T-helper 9 cell (primary cell): ENCODE data around the gene CPT1B.
"Not testable (repeated sequence)": the region's sequence is repeated elsewhere in the genome, so short reads cannot be mapped to it uniquely, and the experiment has no call there.

ENCODE experiments used
- DNase-seq: peaks from one replicate; pipeline ENCODE4 v3.0.0-alpha.2; 2020

The CPT1B gene

DNA sequence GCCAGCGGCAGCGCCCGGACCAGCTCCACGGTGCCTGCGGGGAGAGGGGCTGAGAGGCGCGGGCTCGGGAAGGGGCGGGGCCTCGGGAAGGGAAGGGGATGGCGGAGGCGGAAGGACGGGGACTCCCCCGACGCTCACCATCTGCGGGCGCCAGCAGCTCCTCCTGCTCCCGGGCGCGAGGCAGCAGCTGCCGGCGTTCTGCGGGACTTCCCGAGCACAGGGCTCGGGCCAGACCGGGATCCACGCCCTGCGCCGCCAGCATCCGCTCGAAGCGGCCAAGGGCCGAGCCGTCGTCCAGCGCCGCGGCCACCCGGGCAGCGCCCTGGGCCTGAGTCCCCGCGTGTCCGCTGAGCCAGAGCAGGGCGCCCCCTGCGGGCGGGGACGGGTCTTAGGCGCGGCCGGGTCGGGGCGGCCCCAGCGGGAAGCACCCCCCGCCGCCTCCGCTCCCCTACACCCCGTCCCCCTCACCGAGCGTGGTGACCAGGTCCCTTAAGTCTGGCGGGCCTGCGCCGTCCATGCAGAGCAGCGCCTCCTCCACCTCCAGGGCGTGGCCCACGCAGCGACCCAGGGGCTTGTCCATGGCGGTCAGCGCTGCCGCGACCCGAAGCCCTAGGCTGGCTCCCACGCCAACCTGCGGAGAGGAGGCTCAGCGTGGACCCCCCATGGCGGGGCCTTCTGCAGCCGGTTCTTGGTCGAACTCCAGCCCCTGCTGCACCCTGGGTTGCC is 52.0 kb downstream of the CPT1B start:
- peak; percentile 78 for DNase-seq

DNA sequence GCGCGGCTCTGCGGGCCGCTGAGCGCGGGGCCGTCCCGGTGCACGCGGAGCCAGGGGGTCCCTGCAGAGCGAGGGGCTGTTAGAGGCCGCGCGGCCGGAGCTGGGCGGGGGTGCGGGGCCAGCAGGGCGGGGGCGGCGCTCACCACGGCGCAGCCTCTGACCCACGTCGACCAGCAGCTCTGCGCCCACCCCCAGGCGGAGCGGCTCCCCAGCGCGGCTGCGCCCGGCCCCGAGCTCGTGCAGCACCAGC is 52.4 kb downstream of the CPT1B start:
- DNase-seq = no peak

DNA sequence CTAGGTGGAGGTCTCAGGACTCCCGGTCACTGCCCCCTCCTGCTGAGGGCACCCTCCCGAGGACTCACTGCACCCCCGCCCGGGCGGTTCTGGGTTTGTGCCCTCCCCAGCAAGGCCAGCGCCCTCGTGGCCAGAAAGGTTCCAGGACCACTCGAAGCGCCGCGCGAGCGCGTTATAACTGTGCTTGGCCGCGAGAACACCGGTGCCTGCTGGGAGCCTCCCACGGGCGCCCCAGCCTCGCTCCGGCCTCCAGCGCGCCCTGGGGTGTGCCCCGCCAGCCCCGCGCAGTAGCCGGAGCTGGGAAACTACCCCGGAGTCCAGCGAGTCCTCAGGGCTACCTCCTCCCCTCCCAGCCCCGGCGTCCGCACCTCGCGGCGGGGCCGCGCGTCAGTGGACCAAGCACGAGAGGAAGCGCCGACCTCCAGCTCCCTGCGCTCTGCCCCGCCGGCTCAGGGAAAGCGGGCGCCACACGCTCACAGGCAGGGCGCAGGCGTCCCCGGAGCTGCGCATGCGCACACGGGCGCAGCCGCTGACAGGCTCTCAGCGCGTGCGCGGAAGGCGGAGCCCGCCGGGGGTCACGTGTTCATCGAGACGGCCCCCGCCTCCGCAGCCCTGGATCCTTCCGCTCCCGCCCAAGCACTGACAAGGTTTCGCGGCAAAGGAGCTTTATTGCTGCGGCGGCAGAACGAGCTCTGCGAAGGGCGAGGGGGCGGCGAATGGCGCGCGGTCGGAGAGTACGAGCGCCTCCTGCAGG is 52.9 kb downstream of the CPT1B start, which contains the start of gene SCO2:
SCO2 (minus strand) TSS at position 495 of the 754 bp plus-strand sequence. CDS start 1,187 bp downstream, outside the sequence.
- peak; percentile 95 for DNase-seq

DNA sequence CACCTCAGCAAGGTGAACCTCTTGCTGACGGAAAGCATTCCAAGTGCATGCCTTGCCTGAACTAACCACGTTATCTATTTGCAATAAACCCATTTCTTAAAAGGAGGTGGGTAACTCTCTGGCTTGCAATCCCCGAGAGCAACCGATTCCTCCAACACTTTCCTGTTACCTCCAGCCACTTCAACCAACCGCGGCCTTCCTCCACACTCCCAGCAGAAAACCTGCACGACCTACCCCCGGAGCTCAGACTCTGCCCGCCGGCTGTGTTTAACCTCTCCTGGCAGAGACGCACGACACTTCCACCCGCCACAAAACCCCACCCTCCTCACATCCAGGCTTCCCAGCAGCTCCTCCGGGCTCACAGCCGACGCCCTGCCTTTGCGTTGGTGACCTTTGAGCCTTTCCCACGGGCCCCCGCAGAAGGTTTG is 53.5 kb downstream of the CPT1B start:
- no peak for DNase-seq

DNA sequence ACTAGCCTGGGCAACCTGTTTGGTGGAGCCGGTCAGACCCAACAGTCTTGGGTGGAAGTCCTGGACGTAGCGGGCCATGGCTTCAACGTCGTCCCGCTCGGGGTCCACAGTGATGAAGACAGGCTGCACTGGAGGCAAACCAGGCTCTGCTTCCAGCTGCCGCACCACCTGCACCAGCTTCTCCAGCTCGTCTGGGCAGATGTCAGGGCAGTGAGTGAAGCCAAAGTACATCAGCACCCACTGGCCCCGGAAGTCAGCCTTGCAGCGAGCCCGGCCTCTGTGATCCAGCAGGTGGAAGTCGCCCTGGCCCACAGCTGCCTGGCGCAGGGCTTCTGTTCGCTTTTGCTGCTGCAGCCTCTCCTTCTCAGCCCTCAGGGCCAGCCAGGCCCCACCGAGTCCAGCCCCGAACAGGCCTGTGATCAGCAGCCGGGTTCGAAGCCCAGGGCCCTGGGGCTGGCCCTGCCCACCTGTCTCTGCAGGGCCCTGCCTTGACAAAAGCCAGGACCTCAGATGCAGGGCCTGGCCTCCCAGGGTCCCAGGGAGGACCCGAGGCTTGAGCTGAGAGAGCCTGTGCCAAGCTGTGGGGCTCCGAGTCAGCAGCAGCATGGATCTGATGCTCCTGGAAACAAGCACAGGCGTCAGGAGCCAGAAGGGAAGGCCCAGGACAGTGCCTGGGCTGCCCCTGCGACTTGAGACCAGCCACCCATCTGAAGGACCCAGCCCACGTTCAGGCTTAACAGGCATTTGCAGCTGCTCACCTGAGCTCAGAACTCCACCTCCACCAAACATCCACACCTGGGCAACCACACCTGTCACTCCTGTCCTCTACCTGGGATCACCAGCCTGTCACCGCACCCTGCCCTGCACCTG is 54.2 kb downstream of the CPT1B start:
- DNase-seq = no peak

DNA sequence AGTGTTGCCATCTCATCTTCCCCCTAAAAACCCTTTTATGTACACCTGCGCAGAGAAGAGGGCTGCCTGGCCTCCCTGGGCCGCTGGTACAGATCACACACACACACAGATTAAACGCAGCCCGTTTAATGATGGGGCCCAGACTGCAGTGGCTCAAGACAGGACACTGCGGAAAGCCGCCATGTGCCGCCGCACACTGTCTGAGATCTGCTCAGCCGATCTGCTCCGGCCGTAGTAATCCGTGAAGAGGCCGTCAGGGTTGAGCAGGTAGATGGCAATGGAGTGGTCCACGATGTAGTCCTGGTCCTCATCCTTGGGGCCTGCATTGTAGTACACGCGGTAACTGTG is 54.8 kb downstream of the CPT1B start:
- no peak for DNase-seq

DNA sequence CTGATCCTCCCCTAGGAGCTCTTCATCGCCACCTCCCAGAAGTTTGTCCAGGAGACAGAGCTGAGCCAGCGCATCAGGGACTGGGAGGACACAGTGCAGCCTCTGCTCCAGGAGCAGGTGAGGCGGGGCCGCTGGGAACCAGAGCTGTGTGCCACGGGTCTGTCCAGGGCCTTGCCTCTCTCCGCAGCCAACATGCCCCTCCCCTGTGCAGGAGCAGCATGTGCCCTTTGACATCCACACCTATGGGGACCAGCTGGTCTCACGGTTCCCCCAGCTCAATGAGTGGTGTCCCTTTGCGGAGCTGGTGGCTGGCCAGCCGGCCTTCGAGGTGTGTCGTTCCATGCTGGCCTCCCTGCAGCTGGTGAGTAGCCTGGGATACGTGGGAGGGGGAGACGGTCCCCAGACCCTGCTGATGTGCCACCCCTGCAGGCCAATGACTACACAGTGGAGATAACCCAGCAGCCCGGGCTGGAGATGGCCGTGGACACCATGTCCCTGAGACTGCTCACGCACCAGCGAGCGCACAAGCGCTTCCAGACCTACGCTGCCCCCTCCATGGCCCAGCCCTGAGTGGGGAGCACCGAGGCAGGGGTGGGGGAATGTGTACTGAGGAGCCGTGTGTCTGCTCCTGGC is 55.3 kb downstream of the CPT1B start:
- no peak for DNase-seq

DNA sequence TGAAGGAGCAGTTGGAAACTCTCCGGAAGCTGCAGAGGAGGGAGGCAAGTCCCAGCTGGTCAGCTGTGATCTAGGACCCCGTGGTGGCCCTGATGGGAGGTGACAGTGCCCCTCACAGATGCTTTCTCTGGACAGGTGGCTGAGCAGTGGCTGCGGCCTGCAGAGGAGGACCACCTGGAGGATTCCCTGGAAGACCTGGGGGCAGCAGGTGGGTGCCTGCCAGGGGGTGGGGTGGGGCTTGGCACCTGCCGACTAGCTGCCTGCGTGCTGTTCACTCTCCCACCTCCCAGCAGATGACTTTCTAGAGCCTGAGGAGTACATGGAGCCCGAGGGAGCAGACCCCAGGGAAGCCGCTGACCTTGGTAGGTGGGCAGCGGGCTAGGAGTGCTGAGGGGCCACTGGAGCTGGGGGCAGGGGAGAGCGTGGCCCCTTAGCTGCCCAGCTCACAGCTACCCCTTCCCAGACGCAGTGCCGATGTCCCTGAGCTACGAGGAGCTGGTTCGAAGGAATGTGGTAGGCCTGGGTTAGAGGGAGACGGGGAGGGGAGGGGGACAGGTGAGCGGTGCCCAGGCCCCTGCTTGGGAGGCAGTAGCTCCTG is 55.9 kb downstream of the CPT1B start:
- no peak for DNase-seq

DNA sequence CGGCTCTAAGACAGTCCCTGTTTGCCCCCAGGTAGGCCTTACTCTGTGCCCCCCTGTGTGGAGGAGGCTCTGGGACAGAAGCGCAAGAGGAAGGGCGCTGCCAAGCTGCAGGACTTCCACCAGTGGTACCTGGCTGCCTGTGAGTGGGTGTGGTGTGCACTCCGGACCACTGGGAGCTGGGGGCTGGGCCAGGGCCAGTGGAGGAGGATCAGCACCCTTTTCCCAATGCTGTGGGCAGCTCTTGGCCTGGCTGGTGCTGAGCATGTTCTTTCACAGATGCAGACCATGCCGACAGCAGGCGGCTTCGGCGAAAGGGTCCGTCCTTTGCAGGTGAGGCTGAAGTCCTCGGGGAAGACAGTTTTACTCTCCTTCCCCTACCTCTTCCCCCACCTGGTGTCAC is 56.5 kb downstream of the CPT1B start:
- DNase-seq = no peak

DNA sequence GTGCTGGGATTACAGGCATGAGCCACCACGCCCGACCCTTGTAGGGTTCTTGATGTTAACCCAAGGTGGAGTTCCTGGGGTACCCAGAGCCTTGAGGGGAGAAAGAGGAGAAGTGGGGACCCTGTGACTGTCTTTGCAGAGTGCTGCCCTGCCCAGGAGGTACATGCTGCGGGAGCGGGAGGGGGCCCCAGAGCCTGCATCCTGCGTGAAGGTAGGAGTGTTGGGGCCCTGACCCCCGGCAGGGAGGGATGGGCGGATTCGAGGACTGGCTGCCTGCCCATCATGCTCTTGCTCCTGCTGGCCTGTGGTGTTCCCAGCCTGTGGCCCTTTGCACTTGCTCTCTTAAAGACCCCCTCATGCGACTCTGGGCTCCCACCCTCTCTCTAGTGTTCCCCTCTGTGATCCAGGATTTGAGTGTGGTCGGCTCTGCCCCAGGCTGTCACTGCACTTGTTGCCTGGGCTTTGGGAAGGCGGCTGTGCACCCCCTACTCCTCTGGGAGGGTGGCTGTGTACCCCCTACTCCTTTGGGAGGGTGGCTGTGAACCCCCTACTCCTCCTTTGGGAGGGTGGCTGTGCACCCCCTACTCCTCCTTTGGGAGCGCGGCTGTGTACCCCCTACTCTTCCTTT is 57.3 kb downstream of the CPT1B start:
- DNase-seq = no peak

DNA sequence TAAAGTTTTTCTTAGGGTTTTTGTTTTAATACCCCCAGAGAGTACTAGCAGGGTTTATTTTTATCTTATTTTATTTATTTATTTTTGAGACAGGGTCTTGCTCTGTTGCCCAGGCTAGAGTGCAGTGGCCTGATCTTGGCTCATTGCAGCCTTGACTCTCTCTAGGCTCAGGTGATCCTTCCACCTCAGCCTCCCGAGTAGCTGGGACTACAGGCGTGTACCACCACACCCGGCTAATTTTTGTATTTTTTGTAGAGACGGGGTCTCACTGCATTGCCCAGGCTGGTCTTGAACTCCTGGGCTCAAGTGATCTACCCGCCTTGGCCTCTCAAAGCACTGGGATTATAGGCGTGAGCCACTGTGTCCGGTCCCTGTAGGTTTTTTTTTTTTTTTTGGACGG is 58.0 kb downstream of the CPT1B start:
- DNase-seq = not testable (repeated sequence)

DNA sequence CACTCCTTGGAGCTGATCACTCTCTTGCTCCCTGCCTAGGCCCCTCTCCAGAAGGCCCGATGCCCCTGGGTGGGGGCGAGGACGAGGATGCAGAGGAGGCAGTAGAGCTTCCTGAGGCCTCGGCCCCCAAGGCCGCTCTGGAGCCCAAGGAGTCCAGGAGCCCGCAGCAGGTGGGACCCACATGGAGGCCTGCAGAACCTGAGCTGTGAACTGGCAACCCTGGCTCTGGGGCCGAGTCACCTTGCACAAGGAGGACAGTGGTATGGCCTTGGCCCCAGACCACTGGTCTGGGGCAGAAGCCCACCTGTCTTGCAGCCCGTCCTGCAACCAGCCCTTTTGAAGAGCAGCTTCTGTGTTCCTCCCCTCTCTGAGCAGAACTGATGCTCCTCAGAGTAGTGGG is 59.1 kb downstream of the CPT1B start:
- DNase-seq = no peak
